HG02798 (cell line): ENCODE data around the gene FAH.
A peak's percentile ranks its signal among the peaks of the same experiment; 100 is the strongest.

Experiments
- ATAC-seq: cut with Tn5 transposase; IDR thresholded peaks from one replicate; pipeline ENCODE4 v1.9.1; 2021; ENCODE audit warnings: mild to moderate bottlenecking; ENCODE audit not compliant: unreplicated experiment, poor library complexity

The FAH gene

DNA sequence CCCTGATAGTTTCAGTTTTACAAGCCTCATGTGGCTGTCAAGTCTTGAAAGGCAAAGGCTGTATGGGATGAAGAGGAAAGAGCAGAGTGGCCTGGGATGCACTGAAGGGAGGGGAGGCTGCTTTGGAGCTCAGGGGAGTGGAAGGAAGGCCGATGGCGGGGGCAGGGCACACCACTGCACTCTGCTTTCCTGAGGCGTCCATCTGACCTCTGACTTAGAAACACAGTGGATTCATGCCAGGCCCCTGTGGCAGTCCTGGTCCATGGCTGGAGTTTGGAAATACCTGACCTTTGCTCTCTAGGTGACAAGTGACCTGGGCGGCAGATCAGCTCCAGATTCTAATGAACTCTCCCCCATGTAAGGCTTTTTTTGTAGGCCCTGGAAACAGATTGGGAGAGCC lies 19.0 kb downstream of the FAH start:
- ATAC-seq = no peak

DNA sequence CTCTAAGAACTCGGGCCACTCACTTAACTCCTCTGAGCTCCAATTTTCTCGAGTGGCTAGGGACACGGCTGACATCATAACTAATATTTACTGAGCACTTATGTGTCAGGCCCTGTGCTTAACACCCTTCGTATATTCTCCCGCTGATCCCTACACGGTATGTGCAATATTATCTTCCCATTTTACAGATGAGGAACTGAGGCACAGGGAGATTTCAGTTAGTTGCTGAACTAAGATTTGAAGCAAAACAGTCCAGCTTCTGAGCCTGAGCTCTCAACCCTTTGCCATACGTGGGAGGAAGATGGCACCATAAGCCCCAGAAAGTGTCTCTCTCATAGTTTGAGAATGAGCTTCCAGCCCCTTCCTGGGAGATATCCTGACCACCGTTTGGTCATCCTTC lies 19.6 kb downstream of the FAH start:
- ATAC-seq = no peak

DNA sequence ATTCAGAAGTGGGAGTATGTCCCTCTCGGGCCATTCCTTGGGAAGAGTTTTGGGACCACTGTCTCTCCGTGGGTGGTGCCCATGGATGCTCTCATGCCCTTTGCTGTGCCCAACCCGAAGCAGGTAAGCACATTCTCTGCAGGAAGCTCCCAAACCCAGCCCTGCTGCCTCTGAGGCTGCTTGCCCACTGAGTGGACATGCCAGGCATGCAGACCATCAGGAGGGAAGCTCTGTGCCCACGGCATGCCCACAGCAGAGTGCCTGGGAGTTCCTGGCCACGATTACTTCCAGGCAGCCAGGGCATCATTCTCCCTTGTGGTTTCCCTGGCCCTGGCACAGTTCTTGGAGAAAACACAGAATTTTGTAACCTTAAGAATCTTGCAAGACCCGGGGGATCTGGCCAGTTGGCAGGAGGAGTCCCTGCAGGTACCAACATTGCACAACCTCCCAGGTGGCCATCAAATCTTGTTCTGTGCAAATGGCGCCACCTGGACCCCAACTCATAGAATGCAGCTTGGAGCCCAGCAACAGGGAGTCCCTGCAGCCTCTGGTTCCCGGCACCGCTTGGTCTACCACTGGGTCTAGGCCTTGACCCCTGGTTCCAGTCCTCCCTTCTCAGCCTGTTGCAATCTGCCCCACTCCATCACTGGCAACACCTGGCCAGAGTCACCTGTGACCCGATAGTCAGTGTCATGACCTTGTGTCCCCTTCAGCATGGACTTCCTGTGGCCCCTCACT lies 20.4 kb downstream of the FAH start:
- ATAC-seq = peak; percentile 67

DNA sequence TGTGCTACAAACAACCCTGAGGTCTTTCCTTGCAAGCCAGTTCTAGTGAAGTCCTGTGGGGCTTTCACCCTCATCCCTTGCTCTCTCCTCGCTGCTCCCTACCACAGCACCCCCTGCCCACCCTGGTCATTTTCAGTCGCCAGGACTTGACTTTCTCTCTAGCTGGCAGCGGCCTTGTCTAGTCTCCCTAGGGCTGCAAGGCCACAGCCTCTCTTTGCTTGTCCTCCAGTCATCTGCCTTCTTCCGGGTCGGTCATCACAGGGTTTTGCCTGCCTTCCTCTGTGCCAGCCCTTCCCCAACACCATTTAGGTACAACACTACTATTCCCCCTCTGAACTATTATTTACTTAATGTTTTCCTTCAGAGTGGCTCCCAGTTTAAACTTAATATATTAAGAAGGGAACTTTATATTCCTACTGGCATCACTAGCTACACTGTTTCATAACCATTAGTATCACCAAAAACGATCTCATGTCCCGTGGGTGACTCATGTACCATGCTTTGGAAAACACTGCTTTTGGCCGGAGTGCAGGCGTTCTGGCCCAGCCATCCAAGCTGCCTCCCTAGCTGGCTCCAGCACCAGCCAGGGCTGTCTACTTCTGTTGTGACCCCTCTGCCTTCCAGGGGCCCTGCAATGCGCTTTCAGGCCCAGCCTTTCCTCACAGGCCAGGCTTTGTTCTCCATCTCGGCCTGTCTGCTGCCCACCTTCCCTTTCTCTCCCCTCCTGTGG lies 21.4 kb downstream of the FAH start:
- ATAC-seq = no peak

DNA sequence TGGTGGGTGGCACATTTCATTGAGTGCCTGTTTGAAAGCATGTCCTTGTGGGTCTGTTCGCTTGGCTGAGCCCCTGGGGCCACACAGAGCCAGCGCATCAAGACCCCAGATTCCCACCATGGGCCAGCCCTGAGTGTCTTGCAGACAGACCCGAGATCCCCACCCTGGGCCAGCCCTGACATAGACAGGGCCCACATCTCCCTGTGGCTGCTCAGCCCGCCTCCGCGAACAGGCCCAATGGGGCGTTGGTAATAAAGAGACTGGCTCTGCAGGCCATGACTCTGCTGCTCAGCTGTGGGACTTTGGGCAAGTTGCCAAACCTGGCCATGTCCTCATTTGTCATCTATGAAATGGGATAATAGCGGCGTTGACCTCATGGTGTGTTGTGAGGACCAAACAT lies 22.6 kb downstream of the FAH start:
- ATAC-seq = no peak

DNA sequence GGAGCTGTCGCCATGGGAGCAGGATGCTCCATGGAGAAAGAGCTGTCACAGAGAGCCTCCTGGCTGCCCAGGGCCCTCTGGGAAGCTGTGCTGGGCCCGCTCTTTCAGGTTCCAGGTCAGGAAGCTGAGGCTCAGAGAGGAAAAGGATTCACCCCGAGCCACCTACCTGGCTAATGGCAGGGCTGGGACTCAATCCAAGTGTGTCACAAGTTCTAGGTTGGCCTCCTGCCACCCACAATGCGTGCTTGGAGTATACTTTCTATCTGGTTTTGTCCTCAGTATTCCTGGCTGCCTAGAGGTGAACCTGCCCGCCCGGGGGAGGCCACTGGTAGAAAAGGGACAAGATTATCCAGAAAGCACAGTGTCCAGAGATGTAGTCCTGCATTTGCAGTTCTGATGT lies 23.6 kb downstream of the FAH start:
- no peak for ATAC-seq

DNA sequence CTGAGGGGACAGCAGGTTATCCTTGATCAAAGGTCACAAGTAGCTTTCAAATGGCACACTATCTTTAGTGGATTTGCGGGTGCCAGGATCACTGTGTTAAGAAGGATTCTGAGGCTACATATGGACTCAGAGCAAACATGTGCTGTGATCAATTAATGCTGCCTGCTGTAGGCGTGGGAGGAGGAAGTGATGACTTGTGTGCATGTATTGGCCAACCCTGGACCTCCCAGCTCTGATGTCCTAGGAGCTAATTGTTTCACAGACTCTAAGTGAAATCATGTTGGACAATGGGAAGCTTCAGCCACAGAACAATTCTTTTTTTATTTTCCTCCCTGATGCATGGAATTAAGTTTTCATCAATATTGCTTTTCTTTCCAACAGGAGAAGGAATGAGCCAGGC lies 24.4 kb downstream of the FAH start:
- no peak for ATAC-seq

DNA sequence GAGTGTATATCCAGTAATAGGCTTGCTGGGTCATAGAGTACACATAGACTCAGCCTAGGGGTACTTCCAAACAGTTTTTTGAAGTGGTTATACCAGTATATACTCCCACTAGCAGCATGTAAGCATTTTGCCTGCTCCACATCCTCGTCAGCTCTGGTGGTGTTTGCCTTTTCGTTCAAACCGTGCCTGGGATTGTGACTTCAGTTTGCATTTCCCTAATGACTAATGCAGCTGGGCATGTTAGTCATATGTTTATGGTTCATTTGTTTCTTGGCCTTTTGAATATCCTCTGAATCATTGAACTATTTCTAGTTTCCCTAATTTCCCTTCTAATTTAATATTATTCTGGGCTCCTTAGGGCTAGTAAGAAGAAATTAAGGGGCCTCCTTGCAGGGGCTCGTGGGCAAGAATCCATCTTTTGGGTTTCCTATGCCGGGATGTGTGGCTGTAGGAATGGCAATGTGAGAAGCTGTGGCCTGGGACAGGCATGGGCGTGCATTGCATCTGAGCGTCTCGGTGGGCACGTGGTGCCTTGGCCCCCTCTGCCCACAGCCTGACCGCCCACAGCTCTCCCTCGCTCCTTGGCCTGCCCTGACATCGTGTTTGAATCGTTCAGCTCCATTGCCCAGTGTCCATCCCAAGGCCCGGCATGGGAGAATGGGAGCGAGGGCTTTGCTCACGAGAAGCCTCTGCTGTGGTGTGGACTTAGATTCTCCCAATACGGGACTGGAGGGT lies 26.4 kb downstream of the FAH start:
- ATAC-seq = no peak

DNA sequence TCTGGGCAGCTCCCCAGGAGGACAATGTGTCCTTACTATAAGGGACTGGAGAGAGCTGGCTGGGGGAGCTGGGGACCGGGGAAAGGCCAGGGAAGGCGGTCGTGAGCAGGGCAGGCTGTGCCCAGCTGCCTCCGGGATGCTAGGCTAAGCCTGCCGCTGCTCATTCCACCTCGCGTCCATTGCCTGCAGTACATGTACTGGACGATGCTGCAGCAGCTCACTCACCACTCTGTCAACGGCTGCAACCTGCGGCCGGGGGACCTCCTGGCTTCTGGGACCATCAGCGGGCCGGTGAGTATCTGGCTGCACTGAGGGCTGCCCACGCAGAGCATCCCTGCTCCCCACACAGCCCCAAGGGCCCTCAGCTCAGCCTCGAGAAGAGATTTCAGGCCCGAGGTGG lies 27.1 kb downstream of the FAH start:
- no peak for ATAC-seq

DNA sequence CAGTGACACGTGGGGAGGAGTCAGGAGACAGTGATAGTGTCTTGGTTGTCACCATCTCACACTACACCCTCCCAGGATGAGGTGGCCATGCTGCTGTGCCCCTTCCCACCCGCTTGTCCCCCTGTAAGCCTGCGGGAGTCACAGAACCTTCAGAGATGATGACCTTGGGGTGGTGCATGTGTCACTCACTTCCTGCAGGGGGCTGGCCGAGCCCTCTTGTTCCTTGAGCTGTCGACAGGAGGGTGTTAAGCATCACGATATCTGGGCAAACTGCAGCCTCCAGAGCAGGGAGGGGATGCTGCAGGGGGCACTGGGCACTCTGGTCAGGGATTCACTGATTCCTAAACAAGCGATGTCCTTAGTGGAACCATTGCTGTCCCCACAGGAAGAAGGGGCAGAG lies 27.7 kb downstream of the FAH start:
- no peak for ATAC-seq

DNA sequence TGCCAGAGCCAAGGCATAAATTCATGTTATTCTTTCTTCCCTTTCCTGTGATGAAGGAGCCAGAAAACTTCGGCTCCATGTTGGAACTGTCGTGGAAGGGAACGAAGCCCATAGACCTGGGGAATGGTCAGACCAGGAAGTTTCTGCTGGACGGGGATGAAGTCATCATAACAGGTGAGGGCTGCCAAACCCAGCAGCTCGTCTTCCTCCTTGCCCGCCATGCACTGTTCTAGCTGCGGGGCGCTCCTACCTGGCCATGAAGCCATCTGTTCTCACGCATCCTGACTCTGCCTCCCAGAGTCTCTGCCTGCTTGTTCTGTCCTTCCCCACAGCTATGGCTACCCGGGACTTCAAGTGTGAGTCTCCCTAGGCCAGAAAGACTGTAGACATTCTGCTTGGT lies 28.2 kb downstream of the FAH start:
- ATAC-seq = no peak

DNA sequence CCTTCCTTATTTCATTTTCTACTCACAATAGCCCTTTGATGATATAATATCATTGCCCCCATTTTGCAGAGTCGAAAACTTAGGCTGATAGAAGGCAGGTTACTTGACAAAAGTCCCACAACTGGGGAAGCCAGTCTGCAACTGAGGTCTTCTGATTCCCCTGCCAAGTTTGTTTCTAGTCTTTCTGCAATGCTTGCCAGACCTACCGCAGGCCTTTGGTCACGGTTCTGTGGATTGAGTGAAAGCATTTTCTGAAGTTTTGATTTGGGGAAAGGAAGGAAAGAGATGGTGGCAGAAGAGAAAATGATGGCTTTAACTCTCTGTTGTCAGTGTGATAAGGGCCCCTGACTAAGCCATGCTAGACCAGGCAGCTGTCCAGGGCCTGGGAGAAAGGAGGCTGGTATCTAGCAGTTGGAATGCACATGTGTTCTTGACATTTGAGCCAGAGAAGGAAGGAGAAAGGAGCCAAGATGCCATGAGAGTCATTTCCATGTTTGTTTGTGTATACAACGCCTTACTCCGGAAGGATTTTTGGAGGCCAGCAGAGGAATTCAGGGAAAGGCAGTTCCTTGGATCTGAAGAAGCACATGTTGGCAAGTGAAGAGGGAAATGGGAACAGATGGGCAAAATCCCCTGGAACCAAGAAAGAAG lies 29.9 kb downstream of the FAH start:
- ATAC-seq = no peak

DNA sequence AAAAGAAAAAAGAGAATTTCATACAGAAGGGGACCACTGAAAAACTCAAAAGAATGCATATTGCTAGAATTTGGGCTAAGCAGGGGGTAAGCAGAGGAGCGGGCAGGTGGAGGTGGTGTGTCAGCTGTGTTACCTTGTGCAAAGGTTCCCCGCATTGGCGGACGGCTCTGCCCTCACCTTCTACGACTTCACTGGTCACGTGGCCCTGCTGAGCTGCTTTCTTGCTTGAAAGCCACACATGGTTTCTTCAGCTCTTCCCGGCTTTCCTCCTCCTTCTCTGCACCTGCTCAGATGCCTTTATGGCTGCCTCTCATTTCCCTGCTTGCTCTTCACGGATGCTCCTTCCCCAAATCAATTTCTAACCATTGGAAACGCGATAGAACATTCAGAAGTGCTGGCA lies 30.5 kb downstream of the FAH start:
- no peak for ATAC-seq

DNA sequence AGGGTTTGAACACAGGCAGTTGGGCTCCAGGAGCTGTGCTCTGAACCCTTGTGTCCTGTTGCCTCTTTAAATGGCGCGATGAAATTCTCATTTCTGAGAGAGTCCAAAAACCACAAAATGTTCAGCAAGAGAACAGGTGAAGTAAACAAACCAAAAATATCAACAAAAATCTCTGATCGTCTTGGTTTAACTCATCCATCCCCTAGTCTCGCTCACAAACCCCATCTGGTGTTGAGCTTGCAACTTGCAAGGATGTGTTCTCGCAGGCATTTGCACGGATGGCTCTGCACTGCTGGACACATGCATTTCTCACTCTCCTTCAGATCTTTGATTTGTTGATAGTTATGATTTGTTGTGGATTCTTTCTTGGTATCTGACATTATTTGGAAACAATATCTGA lies 31.1 kb downstream of the FAH start:
- ATAC-seq = no peak

DNA sequence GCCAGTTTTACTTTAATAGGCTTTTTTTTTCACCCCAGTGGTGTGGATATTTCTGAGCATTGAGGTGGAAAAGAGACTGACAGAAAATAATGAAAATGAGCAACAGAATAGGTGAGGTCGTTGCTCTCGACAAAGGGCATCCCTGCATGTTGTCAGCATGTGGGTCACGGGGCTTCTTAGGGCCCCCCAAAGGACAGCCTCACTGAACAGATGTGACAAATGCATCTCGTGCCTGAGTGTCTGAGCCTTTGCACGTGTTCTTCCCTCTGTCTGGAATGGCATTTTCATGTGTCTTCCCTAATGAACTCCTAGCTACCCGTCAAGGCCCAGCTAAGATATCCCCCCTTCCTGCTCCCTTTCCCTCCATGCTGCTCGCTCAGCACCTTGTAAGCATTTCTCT lies 31.8 kb downstream of the FAH start:
- no peak for ATAC-seq

DNA sequence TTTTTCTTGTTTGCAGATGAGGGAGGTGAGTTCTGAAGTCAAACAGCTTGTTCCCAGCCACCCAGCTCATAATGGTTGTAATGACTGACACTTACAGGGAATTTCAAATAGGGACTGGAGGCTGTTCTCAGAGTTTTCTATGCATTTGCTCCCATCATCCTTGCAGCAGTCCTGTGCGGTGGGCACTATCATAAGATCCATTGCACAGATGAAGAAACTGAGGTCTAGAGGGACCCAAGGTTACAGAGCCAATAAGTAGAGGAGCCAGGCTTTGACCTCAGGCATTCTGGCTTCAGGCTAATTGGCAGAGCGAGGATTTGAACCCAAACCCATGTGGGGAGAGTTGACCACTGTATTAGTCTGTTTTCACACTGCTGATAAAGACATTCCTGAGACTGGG lies 32.4 kb downstream of the FAH start:
- no peak for ATAC-seq

DNA sequence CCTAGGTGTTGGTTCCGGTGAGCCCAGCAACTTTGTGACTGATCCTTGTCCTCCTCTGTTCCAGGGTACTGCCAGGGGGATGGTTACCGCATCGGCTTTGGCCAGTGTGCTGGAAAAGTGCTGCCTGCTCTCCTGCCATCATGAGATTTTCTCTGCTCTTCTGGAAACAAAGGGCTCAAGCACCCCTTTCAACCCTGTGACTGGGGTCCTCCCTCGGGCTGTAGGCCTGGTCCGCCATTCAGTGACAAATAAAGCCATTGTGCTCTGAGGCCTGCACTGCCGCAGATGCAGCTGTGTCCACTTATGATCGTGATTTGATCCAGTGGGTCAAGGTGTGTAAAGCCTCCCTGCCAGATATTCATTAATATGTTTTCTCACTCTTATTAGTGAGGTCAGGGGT lies 33.3 kb downstream of the FAH start:
- no peak for ATAC-seq

DNA sequence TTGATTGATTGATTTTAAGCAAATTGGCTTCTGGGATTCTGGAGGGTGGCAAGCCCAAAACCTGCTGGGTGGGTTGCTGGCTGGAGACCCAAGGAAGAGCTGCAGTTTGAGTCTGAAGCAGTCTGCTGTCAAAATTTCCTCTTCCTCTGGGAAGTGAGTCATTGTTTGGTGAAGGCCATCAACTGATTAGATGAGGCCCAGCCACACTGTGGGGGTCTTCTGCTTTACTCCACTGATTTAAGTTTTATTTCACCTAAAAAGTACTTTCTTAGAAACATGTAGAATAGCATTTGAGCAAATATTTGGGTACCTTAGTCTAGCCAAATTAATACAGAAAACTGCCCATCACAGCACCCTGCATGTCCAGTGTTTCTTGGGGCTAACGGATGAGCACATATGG lies 33.8 kb downstream of the FAH start:
- ATAC-seq = no peak

DNA sequence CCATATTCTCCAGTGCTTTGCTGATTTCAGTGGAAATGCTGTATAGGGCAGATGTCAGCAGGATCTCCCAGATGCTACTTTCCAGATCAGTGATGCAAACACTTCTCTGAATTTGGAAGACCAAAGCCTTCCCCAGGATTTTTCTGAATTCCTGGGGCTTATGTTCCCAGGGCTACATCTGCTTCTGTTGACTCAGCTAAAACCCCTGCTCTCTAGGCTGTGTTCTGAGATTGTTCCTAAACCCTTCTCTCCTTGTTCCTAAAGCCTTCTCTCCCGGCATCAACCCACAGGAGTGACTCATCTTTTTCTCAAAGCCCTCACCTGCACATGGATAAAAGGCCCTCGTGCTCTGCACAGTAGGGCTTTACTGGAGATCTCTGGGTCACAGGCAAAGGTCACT lies 35.5 kb downstream of the FAH start:
- no peak for ATAC-seq

DNA sequence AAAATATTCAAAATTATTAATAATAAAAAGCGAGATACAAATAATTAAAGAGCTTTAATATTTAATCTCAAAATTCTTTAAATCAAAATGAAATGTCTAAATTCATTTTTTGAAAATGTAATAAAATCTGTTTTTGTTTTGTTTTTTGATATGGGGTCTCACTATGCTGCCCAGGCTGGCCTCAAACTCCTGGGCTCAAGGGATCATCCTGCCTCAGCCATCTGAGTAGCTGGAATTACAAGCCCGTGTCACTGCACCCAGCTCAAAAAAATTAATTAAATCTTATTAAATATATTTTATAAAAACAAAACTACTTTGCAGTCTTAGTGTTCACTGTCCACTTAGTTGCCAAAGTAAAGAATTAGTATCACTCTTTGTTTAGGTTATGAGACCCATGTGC lies 38.4 kb downstream of the FAH start:
- ATAC-seq = no peak
